PFSK-1 (cell line): ENCODE measurements around the gene OMA1.

ENCODE experiments used
- FOXP2 ChIP-seq: optimal IDR thresholded peaks from 2 replicates; pipeline ENCODE3; 2011; ENCODE audit warnings: borderline replicate concordance, control low read depth, inconsistent platforms; ENCODE audit not compliant: insufficient read depth; ENCODE audit errors: extremely low read length, extremely low read depth
- POLR2AphosphoS5 ChIP-seq: IDR thresholded peaks from 2 replicates; pipeline ENCODE4 v1.6.1; 2012; ENCODE audit warnings: low read depth, mild to moderate bottlenecking, control low read depth, low read length, moderate library complexity
- TAF1 ChIP-seq: IDR thresholded peaks from 2 replicates; pipeline ENCODE4 v1.6.1; 2012; ENCODE audit warnings: low read length, control low read depth, borderline replicate concordance; ENCODE audit not compliant: insufficient read depth
- TF ChIP-seq, protein P1 (sequence below), 2 experiments: IDR thresholded peaks; 2 replicates each; pipeline versions ENCODE4 v1.6.1 to v1.8.0; 2011 to 2012; ENCODE audit warnings: low read depth in 2 of 2, low read length in 2 of 2, control low read depth in 1 of 2, inconsistent platforms in 1 of 2, mild to moderate bottlenecking in 1 of 2, moderate library complexity in 1 of 2; ENCODE audit not compliant: insufficient read depth in 1 of 2

- TF ChIP-seq POLR2AphosphoS5 (no peak), TAF1 (no peak), FOXP2 (no peak)
- TF ChIP-seq, protein P1, sequence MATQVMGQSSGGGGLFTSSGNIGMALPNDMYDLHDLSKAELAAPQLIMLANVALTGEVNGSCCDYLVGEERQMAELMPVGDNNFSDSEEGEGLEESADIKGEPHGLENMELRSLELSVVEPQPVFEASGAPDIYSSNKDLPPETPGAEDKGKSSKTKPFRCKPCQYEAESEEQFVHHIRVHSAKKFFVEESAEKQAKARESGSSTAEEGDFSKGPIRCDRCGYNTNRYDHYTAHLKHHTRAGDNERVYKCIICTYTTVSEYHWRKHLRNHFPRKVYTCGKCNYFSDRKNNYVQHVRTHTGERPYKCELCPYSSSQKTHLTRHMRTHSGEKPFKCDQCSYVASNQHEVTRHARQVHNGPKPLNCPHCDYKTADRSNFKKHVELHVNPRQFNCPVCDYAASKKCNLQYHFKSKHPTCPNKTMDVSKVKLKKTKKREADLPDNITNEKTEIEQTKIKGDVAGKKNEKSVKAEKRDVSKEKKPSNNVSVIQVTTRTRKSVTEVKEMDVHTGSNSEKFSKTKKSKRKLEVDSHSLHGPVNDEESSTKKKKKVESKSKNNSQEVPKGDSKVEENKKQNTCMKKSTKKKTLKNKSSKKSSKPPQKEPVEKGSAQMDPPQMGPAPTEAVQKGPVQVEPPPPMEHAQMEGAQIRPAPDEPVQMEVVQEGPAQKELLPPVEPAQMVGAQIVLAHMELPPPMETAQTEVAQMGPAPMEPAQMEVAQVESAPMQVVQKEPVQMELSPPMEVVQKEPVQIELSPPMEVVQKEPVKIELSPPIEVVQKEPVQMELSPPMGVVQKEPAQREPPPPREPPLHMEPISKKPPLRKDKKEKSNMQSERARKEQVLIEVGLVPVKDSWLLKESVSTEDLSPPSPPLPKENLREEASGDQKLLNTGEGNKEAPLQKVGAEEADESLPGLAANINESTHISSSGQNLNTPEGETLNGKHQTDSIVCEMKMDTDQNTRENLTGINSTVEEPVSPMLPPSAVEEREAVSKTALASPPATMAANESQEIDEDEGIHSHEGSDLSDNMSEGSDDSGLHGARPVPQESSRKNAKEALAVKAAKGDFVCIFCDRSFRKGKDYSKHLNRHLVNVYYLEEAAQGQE (IDR thresholded peaks at IDR 0.05; ENCODE audit: insufficient read depth in 1 of 2, low read depth in 2 of 2, low read length in 2 of 2) = no peak
These were observed 37.0 kb upstream of the OMA1 start for GRCh38 chr1:58583496-58583895.
